ENCODE results near the gene BCAS3.

BCAS3 gene

DNA sequence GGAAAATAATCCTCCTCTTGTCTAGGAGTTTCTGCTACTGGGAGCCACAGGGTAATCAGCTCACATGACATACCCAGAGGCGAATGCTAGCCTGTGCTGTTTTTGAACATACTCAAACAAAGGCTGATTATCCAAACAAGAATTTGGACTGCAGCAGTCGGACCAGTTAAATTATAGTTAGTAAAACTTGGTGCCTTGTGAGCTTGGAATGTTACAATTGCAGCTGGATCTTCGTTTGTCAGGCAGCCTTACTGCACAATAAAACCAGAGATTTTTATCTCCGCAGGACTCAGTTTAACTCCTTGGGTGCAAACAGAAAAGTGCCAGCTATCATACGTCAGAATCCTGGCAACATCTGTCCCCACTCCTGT lies 558.2 kb downstream of the BCAS3 start:
- no peaks in the 10 kb centered on the region for H3K9me3 ChIP-seq (ENCODE audit: severe bottlenecking)
- no peak overlapping the region for H3K27ac ChIP-seq (ENCODE audit: poor library complexity, severe bottlenecking)
- H3K4me3 ChIP-seq (ENCODE audit: severe bottlenecking) = no peak overlapping the region
- ATAC-seq (ENCODE audit: low read depth) (no peak), DNase-seq (ENCODE audit: low spot score) (no peak)
- no peaks in the 10 kb centered on the region for H3K27me3 ChIP-seq (ENCODE audit: insufficient read depth, poor library complexity, severe bottlenecking)
- TF ChIP-seq, protein P1, sequence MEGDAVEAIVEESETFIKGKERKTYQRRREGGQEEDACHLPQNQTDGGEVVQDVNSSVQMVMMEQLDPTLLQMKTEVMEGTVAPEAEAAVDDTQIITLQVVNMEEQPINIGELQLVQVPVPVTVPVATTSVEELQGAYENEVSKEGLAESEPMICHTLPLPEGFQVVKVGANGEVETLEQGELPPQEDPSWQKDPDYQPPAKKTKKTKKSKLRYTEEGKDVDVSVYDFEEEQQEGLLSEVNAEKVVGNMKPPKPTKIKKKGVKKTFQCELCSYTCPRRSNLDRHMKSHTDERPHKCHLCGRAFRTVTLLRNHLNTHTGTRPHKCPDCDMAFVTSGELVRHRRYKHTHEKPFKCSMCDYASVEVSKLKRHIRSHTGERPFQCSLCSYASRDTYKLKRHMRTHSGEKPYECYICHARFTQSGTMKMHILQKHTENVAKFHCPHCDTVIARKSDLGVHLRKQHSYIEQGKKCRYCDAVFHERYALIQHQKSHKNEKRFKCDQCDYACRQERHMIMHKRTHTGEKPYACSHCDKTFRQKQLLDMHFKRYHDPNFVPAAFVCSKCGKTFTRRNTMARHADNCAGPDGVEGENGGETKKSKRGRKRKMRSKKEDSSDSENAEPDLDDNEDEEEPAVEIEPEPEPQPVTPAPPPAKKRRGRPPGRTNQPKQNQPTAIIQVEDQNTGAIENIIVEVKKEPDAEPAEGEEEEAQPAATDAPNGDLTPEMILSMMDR (IDR thresholded peaks at IDR 0.05; ENCODE audit: poor library complexity, severe bottlenecking) = no peak
- H3K4me1 ChIP-seq (ENCODE audit: insufficient read depth, poor library complexity, severe bottlenecking) = no peaks in the 10 kb centered on the region
- H3K36me3 ChIP-seq (ENCODE audit: low read depth) = no peaks in the 10 kb centered on the region

DNA sequence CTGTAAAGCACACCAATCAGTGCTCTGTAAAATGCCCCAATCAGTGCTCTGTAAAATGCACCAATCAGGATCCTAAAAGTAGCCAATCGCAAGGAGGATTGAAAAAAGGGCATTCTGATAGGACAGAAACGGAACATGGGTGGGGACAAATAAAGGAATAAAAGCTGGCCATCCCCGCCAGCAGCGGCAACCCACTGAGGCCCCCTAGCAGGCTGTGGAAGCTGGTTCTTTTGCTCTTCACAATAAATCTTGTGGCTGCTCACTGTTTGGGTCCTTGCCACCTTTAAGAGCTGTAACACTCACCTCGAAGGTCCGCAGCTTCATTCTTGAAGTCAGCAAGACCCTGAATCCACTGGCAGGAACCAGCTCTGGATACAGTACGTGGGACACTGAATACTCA lies 559.6 kb downstream of the BCAS3 start:
- ATAC-seq (ENCODE audit: low read depth) (no peak), DNase-seq (ENCODE audit: low spot score) (no peak)
- Histone ChIP-seq H3K4me3 (ENCODE audit: severe bottlenecking) (no peak overlapping the region), H3K27me3 (ENCODE audit: insufficient read depth, poor library complexity, severe bottlenecking) (no peaks in the 10 kb centered on the region), H3K27ac (ENCODE audit: poor library complexity, severe bottlenecking) (no peak overlapping the region), H3K4me1 (ENCODE audit: insufficient read depth, poor library complexity, severe bottlenecking) (no peaks in the 10 kb centered on the region), H3K9me3 (ENCODE audit: severe bottlenecking) (no peaks in the 10 kb centered on the region), H3K36me3 (ENCODE audit: low read depth) (no peaks in the 10 kb centered on the region)
- TF ChIP-seq, protein P1 (IDR thresholded peaks at IDR 0.05; ENCODE audit: poor library complexity, severe bottlenecking) = no peak

DNA sequence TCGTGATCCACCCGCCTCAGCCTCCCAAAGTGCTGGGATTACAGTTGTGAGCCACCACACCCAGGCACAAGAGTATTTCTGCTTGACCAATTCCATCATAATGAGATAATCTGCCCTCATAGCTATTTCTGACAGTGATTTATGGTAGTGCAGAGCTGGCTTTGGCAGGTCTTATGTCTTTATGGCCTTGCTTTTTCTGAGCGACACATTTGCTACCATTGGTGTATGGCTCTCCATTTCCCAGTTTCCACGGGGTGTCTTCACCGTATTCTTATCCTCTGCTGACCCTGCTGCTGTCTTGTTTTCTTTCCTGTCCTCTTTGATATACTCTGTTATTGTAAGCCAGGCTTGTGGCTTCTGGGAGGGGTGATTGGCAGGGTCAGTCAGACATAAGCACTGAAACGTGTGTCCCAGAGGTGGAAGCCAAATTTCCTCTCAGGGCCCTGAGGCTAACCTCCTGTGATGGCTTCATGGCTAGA lies 560.8 kb downstream of the BCAS3 start:
- ATAC-seq (ENCODE audit: low read depth) (no peak), DNase-seq (ENCODE audit: low spot score) (no peak)
- no peaks in the 10 kb centered on the region for H3K27me3 ChIP-seq (ENCODE audit: insufficient read depth, poor library complexity, severe bottlenecking)
- H3K27ac ChIP-seq (ENCODE audit: poor library complexity, severe bottlenecking) = no peak overlapping the region
- H3K36me3 ChIP-seq (ENCODE audit: low read depth) = no peaks in the 10 kb centered on the region
- H3K4me3 ChIP-seq (ENCODE audit: severe bottlenecking) = no peak overlapping the region
- TF ChIP-seq, protein P1 (IDR thresholded peaks at IDR 0.05; ENCODE audit: poor library complexity, severe bottlenecking) = no peak
- no peaks in the 10 kb centered on the region for H3K4me1 ChIP-seq (ENCODE audit: insufficient read depth, poor library complexity, severe bottlenecking)
- H3K9me3 ChIP-seq (ENCODE audit: severe bottlenecking) = no peaks in the 10 kb centered on the region

DNA sequence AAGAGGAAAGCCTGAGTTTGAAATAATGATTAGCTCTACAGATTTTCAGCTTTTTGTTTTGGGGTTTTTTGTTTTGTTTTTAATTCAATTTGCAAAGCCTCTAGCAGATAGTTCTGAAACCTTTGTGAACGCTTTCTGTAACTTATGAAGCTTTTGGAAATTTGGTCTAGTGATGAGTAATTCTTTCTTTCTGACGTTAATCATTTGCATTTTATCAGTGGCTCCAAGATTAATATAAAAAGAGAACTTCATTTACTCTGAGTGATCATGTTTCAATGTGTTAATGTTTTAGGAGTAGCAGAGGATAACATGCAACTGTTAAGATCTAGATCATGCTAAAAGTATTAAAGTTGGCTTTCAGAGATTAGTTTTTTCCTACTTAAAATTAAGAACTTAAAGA lies 561.7 kb downstream of the BCAS3 start:
- ATAC-seq (ENCODE audit: low read depth) (no peak), DNase-seq (ENCODE audit: low spot score) (no peak)
- Histone ChIP-seq H3K36me3 (ENCODE audit: low read depth) (no peaks in the 10 kb centered on the region; the same call in 1 of the 2 replicates), H3K4me1 (ENCODE audit: insufficient read depth, poor library complexity, severe bottlenecking) (no peaks in the 10 kb centered on the region), H3K4me3 (ENCODE audit: severe bottlenecking) (no peak overlapping the region), H3K27ac (ENCODE audit: poor library complexity, severe bottlenecking) (no peak overlapping the region), H3K9me3 (ENCODE audit: severe bottlenecking) (no peaks in the 10 kb centered on the region), H3K27me3 (ENCODE audit: insufficient read depth, poor library complexity, severe bottlenecking) (no peaks in the 10 kb centered on the region)
- TF ChIP-seq, protein P1 (IDR thresholded peaks at IDR 0.05; ENCODE audit: poor library complexity, severe bottlenecking) = no peak

DNA sequence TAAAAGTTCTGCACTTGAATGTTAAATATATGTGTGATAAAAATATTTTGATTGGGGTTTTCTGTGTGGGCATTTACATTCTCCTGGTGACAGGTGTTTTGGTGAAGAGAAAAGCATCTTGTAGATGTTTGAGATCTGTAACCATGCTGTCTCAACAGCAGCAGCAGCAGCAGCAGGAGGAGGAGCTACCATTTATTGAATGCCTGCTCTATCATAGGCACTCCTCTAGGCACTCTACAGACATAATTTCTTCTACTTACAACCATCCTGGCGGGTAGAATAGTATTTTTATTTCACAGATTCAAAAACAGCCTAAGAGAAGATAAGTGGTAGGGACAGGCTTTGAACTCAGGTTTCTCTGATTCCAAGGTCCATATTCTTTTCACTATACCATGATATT lies 562.3 kb downstream of the BCAS3 start:
- H3K9me3 ChIP-seq (ENCODE audit: severe bottlenecking) = no peaks in the 10 kb centered on the region
- no peak overlapping the region for H3K4me3 ChIP-seq (ENCODE audit: severe bottlenecking)
- no peak for DNase-seq (ENCODE audit: low spot score)
- no peaks in the 10 kb centered on the region; the same call in 1 of the 2 replicates for H3K36me3 ChIP-seq (ENCODE audit: low read depth)
- no peaks in the 10 kb centered on the region for H3K4me1 ChIP-seq (ENCODE audit: insufficient read depth, poor library complexity, severe bottlenecking)
- TF ChIP-seq, protein P1 (IDR thresholded peaks at IDR 0.05; ENCODE audit: poor library complexity, severe bottlenecking) = no peak
- ATAC-seq (ENCODE audit: low read depth) = no peak
- H3K27me3 ChIP-seq (ENCODE audit: insufficient read depth, poor library complexity, severe bottlenecking) = no peaks in the 10 kb centered on the region
- no peak overlapping the region for H3K27ac ChIP-seq (ENCODE audit: poor library complexity, severe bottlenecking)

All from RWPE2 (cell line).